Epithelial cell of proximal tubule (primary cell): ENCODE measurements around the gene STIM2. TPM values are rescaled to one million over a fixed set of nuclear protein-coding genes. Genes with fewer than 3 reads are reported as not detected.
"Not testable (repeated sequence)": the region's sequence is repeated elsewhere in the genome, so short reads cannot be mapped to it uniquely, and the experiment has no call there.

Source experiments
- DNase-seq: peaks from one replicate; pipeline ENCODE4 v3.0.0-alpha.2; 2011; ENCODE audit warnings: low read depth
- H3K4me3 ChIP-seq: 2 replicates; pipeline ENCODE4 v1.5.1; 2011; ENCODE audit warnings: low read depth, mild to moderate bottlenecking, low read length
- total RNA-seq: library from RNA; depleted of rRNA; stranded (reverse); fragments of >200 nt; gene quantifications from 2 replicates; pipeline ENCODE4 v1.2.3, GENCODE V29; 2015
- TF ChIP-seq, protein P1 (sequence below): conservative IDR thresholded peaks from 2 replicates; pipeline ENCODE4 v1.5.1; 2012; ENCODE audit warnings: low read depth, mild to moderate bottlenecking, low read length

STIM2 gene
- 7.0 and 15.8 TPM in 2 replicates for total RNA-seq

DNA sequence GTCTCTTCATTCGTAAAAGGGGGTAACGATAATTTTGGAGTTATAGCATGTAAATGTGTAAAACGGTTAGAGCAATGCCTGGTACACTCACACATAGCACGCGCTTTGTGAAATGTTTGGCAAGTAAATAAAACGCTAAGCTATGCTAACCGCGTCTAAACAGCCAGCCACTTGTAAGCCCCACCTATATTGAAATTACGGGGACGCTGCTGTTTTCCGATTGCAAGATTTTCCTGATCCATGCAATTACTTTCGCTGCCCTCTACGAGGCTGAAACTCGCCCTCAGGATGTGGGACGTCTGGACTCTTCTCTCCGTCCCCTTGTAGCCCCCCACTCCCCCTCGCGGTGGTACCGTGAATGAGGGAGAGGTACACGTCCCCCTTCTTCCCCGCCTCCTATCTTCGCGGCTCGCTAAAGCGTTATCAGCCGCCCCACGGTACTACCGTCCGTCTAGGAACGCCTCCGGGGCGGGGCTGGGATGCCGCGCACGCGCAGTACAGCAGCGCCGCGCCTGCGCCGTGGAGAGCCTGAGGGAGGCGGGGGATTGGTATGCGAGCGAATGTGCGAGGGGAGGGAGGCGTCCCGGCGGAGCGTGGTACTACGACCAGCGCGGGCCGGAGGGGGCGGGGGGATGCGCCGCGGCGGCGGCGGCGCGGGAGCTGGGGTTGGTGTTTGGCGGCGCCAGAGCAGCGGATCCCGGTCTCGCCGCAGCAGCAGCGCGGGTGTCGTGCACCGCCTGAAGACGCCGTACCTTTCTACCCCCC lies at the start of gene STIM2:
TSS of gene STIM2 (plus strand) at position 685 of the 765 bp plus-strand sequence.
- H3K4me3 ChIP-seq = peak within 1 kb of the TSS; percentile 82
- TF ChIP-seq, protein P1, sequence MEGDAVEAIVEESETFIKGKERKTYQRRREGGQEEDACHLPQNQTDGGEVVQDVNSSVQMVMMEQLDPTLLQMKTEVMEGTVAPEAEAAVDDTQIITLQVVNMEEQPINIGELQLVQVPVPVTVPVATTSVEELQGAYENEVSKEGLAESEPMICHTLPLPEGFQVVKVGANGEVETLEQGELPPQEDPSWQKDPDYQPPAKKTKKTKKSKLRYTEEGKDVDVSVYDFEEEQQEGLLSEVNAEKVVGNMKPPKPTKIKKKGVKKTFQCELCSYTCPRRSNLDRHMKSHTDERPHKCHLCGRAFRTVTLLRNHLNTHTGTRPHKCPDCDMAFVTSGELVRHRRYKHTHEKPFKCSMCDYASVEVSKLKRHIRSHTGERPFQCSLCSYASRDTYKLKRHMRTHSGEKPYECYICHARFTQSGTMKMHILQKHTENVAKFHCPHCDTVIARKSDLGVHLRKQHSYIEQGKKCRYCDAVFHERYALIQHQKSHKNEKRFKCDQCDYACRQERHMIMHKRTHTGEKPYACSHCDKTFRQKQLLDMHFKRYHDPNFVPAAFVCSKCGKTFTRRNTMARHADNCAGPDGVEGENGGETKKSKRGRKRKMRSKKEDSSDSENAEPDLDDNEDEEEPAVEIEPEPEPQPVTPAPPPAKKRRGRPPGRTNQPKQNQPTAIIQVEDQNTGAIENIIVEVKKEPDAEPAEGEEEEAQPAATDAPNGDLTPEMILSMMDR = no peak
- DNase-seq = peak; percentile 40

GRCh38 chr4:26811571-26811970 lies 49.1 kb upstream of the STIM2 start:
- not testable (repeated sequence) for DNase-seq, H3K4me3 ChIP-seq

DNA sequence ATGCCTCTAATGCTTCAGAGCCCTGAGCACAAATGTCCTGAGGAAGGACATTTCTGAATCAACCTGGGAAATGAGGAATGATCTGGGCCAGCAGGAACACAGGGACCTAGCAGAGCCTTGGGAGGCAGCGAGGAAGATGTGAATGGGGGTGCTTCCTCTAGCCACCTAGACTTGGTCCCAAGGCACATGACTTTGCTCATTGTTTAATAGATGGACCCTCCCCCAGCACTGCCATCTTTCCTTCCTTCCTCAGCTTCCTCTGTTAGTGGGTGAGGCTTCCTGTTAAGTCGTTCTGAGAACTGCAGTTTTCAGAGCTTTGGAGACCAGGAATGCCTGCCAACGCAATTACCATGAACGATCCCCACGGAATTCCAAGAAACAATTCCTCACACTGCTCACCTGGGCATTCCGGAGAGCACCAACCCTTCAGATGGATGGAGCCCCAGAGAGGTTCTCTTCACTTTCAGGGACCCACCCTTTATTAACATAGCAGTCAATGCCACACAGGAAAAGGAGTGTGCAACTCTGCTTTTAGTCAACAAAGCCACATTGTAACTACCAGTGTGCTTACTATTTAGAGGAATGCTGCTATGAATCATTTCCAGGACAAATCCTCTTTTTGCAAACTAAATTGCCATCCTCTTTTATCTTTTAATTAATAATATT lies 48.5 kb upstream of the STIM2 start:
- no peak overlapping the region for H3K4me3 ChIP-seq
- TF ChIP-seq, protein P1 = no peak
- DNase-seq = no peak

- TF ChIP-seq, protein P1 = no peak
- no peak overlapping the region for H3K4me3 ChIP-seq
- no peak for DNase-seq
Observed at GRCh38 chr4:26813698-26814097, 46.9 kb upstream of the STIM2 start.

DNA sequence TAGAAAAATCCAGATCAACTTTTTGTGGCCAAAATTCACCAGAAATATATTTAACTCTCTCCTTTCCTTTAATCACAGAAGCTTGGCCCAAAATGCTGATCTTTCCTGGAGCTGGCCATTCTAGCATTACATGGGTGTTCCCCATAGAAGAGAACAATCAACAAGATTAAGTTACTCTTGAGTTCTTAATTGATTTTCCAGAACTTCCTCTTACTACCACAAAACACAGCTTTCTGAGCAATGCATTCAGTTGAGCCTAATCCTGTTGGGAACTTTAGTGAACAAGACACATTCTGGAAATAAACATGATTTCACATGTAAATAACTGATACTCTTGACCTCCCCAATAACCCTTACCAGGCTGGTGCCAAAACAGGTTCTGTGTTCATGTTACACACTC lies 45.4 kb upstream of the STIM2 start:
- TF ChIP-seq, protein P1 = no peak
- DNase-seq = no peak
- H3K4me3 ChIP-seq = no peak overlapping the region

DNA sequence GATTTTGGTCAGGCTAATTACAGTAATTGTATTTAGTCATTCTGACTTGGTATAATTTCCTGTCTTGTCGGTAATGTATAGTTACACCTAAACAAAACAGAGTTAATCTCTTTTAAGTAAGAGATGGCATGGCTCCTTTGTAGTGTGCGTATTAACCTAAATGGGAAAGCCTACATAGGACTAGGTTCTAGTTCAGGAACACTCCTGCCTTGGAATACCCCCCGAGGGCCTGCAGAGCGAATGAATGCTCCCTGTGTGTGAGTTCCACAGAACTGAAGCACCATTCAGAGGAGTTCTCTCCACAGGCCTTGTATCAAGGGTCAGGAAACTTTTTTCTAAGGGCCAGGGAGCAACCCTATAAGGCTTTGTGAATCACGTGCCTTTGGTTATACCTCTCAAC lies 44.9 kb upstream of the STIM2 start:
- H3K4me3 ChIP-seq = no peak overlapping the region
- TF ChIP-seq, protein P1 = no peak
- no peak for DNase-seq

DNA sequence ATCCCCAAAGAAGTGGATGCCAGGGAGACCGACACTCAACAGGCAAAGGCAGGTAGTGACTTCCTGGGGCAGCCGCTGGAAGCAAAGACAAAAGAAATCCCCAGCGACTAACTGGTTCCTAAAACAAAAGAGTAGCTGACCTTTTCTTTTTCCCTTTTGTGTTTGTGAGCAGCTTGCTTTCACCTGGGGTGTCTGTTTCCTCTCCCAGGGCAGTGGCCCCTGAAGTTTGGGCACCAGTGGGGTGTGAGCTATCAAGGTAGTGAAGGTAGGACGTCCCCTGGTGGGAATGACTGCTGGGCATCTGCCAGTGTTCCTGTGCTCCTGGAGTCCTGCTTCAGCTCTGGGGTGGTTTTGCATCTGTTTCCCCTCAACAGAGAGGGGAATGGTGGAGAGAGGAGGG lies 41.6 kb upstream of the STIM2 start:
- no peak overlapping the region for H3K4me3 ChIP-seq
- TF ChIP-seq, protein P1 = no peak
- no peak for DNase-seq
